ENCODE results near the gene TOLLIP.
A peak's percentile ranks its signal among the peaks of the same experiment; 100 is the strongest.

TOLLIP gene

DNA sequence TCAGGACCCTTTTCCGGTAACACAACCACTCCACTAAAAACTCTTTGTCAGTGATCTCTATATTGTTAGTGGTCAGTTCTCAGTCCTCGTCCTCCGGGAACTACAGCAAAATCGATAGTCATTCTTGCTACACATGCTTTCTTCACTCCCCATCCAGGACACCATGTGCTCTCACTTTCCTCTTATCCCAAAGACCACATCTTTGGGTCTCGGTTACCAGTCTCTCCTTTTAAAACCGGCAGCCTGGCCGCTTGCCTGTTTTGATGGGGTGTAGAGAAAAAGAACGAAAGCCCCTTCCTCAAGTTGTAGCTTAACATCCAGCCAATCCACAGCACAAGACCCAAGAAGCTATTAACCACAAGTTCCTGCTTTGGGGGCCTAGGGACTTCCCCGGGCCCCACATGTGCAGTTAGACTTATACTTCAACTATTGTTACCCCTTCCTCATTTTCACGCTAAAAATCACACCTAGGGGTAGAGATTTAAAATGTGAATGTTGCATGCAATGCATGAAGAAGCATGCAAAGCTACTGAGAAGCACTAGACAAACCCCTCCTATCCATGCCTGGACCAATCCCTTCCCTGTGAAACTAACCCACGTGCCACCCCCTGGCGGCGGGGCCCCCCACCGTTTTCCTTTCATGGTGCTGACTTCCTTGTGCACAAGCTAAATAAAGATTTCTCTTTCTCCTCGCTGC, 1.5 kb upstream of the TOLLIP start:
- DNase-seq (ENCODE audit: low spot score), result no peak

GRCh38 chr11:1310318-1310687, 871 bp upstream of the TOLLIP start:
- DNase-seq (ENCODE audit: low spot score), result no peak

DNA sequence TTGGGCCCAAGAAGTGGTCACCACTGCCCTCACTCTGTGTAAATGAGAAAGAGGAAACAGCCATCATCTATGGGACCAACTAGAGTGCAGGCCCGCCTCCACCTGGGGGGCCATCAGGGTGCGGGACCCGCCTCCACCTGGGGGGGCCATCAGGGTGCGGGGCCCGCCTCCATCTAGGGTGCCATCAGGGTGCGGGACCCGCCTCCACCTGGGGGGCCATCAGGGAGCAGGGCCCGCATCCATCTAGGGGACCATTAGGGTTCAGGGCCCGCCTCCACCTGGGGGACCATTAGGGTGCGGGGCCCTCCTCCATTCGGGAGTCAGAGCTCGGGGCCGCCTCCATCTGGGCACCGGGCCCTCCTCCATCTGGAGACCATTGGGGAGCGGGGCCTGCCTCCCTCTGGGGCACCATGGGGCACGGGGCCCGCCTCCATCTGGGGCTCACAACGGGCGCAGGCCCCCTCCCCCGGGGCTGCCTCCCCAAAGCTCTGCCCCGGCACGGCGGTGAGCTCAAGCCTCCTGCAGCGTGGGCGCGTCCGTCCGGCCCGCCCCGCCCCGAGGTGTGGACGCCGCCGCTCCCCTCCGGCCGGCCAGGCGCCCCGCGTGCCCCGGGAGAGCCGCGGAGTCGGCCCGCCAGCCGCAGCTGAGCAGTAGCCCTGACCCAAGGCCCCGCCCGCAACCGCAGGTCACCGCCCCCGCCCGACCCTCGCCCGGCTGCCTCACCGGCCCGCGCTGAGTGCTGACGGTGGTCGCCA, 512 bp downstream of the TOLLIP start:
- DNase-seq (ENCODE audit: low spot score), result no peak

GRCh38 chr11:1307998-1308742, 1.3 kb downstream of the TOLLIP start:
- DNase-seq (ENCODE audit: low spot score), result no peak

DNA sequence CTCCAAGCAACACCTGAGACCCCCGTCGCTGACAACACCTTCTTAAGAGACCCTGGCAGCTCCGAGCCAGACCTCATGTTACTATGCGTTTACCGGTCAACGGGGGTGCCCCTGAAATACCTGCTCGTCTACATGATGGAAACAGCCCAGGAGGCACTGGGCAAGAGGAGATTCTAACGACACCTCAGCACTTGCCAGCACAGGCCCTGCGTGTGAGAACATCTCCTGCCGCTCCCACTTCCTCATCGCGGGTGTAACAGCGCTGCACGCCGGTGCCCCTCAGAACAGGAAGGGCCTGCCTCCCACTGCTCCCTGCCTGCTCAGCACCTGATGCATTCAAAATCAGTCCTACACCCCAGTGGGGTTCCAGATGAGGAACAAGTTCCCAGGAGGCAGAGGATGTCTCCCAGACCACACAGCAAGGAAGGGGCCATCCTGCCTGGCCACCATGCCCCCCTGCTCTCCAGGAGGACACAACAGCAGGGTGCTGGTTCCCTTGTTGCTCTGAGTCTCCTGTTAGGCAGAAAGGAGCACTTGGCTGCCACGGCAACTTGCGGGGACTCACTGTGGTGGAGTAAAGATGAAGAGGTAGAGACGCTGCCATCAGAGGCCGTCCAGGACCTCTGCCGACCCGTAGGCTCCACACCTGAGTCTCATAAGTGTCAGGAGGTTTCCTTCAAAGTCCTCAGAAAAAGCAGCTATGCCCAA, 2.1 kb downstream of the TOLLIP start:
- no peak for DNase-seq (ENCODE audit: low spot score)

- DNase-seq (ENCODE audit: low spot score), result no peak
These were observed 3.0 kb downstream of the TOLLIP start for GRCh38 chr11:1306186-1307162.

- DNase-seq (ENCODE audit: low spot score), result no peak
These were observed 3.9 kb downstream of the TOLLIP start for GRCh38 chr11:1305501-1306056.

- no peak for DNase-seq (ENCODE audit: low spot score)
These were observed 4.4 kb downstream of the TOLLIP start for GRCh38 chr11:1305063-1305495.

DNA sequence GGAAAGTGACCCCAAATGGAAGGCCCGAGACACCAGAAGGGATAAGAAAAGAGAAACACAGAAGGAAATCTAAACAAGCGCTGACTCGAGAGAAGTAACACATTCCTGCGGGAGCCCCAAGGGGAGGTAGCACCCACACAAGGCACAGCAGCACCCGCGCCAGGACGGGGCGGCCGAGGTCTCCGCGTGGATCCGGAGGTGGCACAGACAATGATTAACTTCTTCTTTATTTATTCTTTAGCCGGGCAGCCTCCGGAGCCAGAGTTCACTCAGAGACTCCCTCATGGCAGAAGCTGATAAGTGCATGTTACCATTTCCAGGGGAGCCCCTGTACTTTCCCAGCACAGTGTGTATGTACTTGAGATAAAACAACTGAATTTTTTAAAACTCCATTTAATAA, 5.1 kb downstream of the TOLLIP start:
- peak; percentile 12 for DNase-seq (ENCODE audit: low spot score)

DNA sequence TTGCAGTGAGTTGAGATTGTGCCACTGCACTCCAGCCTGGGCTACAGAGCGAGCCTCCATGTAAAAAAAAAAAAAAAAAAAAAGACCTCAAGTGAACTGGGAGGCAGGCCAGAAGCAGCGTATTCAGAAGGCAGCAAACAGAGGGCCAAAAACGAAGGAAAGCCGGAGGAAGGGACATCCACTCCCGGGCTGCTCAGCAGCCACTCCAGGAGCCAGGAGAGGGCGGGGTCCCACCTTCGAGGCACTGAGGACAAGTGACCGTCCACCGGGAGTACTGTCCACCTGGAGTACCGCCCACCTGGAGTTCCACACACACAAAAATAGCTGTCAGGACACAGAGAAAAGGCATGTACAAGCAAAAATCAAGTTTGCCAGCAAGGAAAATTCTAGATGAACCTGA, 5.5 kb downstream of the TOLLIP start:
- DNase-seq (ENCODE audit: low spot score), result no peak

DNA sequence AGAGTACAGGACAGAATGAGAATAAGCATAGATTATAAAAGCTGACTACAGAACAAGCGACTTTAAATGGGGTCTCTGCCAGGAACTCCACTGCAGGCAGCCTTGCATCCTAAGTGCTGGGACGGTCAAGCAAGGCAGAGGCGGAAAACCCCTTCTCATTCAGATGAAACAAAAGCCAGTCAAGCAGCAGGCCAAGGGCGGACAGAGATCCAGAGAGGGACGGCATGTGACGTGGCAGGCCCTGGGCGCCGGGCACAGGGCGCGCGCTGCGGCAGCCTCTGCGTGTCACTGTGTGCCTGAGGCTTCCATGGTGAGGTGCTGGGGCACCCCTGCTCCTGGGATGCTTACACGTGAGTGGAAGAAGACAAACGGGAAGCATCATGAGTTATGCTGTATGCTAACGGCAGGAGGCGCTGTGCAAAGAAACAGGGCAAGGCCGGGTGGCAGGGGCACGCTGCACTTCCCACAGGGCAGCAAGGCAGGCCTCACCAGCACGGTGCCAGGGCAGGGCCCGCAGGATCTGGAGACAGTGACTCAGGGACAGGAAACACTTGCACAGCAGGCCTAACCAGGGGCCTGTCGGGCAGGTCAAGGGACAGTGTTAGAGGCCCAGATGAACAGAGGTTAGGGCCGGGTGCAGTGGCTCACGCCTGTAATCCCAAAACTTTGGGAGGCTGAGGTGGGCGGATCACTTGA, 6.2 kb downstream of the TOLLIP start:
- peak; percentile 37 for DNase-seq (ENCODE audit: low spot score)

GRCh38 chr11:1302461-1303125, 6.8 kb downstream of the TOLLIP start:
- DNase-seq (ENCODE audit: low spot score), result no peak

GRCh38 chr11:1302041-1302460, 7.4 kb downstream of the TOLLIP start:
- DNase-seq (ENCODE audit: low spot score), result no peak

GRCh38 chr11:1301220-1302000, 8.0 kb downstream of the TOLLIP start:
- no peak for DNase-seq (ENCODE audit: low spot score)

GRCh38 chr11:1300569-1301187, 8.8 kb downstream of the TOLLIP start:
- DNase-seq (ENCODE audit: low spot score), result no peak

GRCh38 chr11:1300121-1300520, 9.3 kb downstream of the TOLLIP start:
- DNase-seq (ENCODE audit: low spot score), result no peak

DNA sequence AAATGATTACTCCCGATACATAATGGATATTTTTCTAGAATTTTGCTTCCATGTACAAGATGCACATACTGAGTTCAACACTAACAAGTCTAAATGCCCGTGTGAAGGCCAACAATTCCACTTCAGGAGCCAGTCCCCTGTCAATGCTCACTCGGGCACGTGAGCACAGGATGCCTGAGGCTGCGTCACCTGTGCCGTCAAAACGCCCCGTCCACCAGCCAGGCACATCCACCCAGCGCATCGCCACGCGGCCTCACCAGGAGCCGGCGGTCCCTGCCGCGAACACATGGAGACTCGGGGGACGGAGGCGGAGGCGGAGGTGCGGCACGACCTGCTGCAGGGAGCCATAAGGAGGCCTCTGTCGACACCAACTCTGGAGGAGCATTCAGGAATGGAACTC, 9.8 kb downstream of the TOLLIP start:
- DNase-seq (ENCODE audit: low spot score), result no peak
